Stimulated activated CD8-positive, alpha-beta memory T cell treated with anti-CD3 and anti-CD28 coated beads, Interleukin-15, amount 100 ng/mL, for 24 hours (primary cell): ENCODE results near the gene RAX.

Experiments used
- DNase-seq: peaks from one replicate; pipeline ENCODE4 v3.0.0-alpha.2; 2020; ENCODE audit warnings: low read depth

Gene RAX

DNA sequence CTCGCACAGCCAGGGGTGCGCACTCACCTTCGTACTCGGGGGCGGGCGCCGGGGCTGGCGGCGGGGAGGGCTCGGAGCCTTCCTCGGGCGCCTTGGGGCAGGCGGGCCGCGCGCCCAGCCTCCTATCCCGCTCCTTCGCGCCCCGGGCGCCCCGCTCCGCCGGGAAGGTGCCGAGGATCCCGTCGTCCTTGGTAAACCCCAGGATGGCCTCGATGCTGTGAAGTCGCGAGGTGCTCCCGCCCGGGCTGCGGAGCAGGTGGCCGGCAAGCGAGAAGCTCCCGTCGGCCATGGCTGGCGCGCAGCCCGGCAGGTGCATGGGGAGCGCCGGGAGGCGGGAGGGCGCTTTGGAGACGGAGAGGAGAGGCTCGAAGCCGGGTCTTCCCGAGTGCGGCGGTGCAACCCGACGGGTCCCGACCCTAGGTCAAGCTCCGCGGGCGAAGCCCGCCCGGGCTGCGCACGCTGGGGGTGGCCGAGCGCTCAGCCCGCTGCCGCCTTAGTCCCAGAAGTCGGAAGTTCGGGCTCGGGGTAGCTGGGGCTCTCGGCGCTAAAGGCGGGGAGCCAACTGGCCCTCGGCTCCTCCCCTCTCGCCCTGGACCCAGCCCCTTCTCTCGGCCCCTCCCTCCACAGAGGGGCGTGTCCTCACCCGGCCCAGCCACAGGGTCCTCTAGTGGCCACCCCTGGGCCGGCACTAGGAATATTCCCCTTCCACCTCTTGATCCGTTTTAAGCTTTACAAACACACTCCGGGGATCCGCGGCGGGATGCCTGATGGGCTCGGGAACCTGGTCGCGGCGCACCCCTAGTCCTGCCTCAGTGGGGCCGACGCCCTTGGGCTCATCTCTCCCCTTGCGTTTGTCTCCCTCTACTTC lies at the start of gene RAX:
Gene RAX (minus strand): TSS at position 564 of the 868 bp plus-strand sequence. CDS start 248 bp downstream, at position 316.
- no peak for DNase-seq

- DNase-seq = no peak
Observed at GRCh38 chr18:59318460-59319050, 45.3 kb upstream of the RAX start, which contains the start of gene CPLX4. TSS of gene CPLX4 (minus strand) at chr18:59318649. CDS start at chr18:59318462, 187 bp downstream.

GRCh38 chr18:59311631-59312030 lies 38.4 kb upstream of the RAX start:
- no peak for DNase-seq

DNA sequence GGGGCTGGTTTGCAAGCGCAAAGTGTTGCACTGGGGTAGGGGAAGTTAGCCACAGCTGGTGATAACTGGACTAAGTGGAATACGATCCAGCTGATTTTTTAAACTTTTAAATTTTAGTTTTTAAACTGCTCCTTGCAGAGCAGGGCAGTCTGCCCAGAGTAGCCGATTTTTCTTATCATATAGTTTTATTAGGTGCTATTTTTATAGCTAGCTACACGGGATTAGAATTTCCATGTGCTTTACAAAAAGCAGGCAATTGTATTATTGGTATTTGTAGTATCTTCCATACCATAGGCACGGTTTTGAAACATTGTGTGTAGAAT lies 35.6 kb upstream of the RAX start:
- DNase-seq = no peak

GRCh38 chr18:59308248-59308937 lies 35.1 kb upstream of the RAX start:
- DNase-seq = peak; percentile 65

DNA sequence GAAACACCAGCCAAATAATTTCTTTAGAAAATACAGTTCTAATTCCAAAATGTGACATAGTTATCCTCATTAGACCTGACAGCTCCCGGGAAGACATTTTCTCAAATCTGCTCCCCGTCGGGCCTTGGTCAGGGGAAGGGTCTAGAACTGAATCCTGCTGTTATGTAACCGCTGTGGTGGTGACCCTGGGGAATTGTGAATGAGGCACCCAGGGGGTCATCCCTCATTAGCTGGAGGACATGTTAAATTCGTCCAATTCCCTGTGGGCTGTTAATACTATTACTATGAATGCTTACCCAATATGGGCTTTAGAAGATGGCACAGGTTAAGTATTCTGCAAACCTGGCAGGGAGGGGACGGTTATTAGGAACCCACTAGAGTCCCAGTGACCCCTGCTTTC lies 33.4 kb upstream of the RAX start:
- DNase-seq = no peak

DNA sequence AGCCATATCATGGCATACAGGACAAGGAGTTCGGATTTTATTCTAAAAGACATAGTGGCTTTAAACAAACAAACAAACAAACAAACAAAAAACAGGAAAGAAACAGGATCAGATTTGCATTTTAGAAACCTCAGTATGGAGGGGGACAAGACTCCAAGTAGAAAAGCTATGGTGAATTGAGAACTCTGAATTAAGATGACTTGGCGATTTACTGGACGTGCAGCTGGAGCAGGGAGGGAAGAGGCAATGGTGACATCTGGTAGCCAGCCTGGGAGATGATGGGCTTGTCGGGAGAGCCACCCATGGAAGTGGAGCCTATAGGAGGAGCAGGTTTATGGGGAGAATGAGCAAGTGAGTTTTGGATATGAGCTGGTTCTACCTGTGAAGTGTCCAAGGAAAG lies 32.0 kb upstream of the RAX start:
- no peak for DNase-seq

DNA sequence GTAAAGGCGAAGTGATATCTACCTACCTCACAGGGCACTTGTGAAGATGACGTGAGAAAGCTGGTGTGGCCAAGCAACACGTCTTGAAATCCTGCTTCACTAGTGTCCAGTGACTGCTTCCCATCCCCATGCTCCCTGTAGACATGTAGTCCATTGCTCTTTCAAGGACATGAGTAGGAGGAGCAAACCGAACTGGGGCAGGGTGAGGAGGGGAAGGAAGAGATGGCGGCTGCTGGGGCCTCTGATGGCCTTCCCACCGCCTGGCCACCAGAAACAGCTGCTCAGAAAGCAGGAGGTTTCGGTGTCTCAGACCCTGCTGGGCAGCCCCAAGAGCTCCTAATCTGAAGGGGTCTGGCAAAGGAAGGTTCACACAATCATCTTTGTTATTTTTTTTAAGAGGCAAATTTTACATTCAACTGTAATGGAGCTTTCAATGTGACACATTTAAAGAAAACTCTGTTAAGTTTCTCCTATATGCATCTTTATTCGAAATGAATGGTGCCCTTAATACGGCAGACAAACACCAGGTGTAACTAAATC lies 30.5 kb upstream of the RAX start:
- DNase-seq = no peak

DNA sequence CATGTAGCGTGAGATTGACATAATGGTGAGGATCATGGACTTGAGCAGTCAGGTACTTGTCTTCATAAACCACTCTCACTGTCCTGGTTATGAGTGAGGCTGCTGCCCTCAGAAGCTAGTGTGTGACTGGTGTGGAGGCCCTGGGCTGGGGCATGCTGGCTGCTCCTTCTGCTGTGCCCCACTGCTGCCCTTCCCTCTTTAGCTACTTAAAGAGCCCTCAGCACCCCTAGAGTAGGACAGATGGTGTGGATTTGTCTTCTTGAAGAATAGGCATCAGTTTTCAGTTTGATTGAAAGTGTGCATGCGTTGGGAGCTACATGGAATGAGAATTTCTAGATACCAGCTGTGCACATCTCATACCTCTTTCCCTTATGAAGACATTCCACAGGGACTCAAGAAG lies 29.8 kb upstream of the RAX start:
- DNase-seq = no peak

DNA sequence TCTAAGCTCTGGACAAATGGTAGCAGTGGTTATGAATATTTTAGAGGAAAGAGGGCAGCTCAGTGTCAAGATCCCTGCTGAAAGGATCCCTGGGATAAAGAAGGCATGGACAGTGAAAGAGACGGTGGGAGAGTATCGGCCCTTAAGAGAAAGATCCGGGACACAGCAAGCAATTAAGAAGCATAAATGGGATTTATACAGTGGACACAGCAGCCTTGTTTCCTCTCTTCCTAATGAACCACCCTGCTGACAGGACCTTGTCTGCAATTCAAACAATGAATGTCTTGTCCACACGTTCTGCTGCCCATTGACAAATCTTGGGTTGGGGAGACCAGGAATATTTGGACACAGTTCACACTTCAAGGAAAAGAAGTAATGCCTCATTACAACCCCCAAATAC lies 28.7 kb upstream of the RAX start:
- DNase-seq = no peak

GRCh38 chr18:59300676-59301285 lies 27.5 kb upstream of the RAX start:
- DNase-seq = no peak

GRCh38 chr18:59298871-59299270 lies 25.6 kb upstream of the RAX start:
- no peak for DNase-seq

- no peak for DNase-seq
Observed at GRCh38 chr18:59293317-59293716, 20.1 kb upstream of the RAX start.

DNA sequence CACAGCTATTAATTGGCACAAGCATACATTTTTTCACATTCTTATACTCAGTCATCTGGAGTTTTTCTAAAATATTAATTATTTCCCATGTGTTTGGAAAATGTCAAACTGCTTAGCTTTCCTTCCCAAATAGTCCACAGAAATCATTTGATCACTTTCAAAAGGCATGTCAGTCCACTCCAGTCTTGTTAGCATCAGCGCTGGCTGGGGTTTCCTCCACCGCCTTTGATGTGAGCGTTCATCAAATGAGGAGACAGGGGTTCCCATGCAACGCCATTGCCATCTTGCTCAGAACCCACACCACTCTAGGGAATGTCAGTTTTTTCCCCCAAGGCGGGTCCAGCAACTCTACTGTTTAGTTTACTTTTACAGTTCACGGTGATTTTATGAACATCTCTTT lies 13.1 kb upstream of the RAX start:
- no peak for DNase-seq

- DNase-seq = no peak
Observed at GRCh38 chr18:59282341-59282740, 9.1 kb upstream of the RAX start.

DNA sequence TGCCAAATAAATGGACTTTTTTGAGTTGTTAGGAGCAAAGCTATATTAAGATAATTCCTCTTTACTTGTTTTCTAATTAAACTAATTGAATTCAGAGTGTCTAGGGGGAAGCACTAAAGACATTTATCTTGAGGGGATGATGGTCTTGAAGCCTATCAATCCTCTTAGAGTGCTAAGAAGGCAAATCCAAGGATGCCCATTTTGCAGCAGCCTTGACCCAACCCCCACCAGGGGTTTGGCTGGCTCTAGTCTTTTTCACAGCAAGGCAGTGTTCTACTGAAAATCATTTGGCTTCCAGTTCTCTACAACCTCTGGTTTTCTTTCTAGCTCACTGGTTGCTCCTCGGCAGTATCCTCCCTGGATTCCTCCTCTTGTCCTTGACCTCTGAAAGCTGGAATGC lies 6.5 kb upstream of the RAX start:
- no peak for DNase-seq

GRCh38 chr18:59279193-59279592 lies 5.9 kb upstream of the RAX start:
- no peak for DNase-seq

DNA sequence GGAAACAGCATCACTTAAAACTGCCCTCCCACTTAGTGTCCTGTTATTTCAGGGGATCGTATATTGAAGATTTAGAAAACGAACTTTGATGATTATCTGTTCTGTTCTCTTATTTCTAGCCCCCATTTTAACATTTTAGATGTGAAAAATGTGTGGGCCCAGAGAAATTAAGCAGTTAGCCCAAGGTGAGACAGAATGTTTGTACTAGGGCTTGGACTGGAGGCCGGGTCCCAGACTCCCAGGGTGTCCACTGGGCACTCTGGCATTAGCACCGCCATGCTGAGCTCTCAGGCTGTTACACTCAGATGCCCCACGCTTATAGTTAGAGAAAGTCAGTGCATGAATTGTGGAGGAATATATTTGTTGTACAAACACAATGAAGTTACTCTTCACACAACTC lies 5.5 kb upstream of the RAX start:
- no peak for DNase-seq

DNA sequence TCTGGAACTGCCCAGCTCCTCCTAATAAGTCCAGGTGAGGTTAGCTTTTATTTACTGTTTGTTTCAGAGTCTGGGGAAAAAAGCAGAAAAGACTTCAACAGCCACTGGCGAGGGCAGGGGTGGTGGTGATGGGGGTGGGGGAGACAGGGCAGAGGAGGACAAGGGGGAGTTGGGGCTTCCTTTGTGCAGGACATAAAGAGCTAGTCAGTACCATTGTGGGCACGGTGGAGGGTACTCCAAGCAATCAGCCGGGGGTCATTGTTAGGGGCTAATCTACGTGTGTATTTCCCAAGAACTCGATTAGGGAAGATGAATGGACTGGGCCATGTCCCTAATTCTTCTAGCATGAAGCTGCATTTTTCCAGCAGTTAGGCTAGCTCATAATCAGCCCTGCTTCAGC lies 2.8 kb upstream of the RAX start:
- no peak for DNase-seq

GRCh38 chr18:59275406-59275949 lies 2.2 kb upstream of the RAX start:
- DNase-seq = no peak

DNA sequence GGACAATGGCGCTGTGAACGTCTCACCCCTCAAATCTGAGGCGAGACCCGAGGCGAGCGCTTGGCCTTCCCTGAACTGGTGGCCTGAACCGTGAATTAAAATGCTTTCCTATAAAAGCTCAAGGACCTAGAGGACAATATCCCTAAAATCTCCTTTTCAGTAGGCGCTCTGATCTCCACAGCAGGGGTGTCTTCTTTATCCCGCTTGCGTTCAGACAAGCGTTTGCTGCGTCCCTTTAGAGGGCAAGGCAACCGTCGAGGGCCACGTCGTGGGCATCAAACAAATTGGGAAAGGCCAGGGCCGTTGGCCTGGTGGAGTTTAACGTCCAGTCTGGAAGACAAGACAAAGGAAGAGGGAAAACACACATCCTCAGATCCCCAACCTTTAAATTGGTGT lies 1.3 kb upstream of the RAX start:
- no peak for DNase-seq
